ENCODE data around the gene FMN1.

Gene FMN1

GRCh38 chr15:33188641-33189257, 5.8 kb downstream of the FMN1 start:
- TF ChIP-seq CEBPB (IDR thresholded peaks at IDR 0.05) (no peak), FOXM1 (IDR thresholded peaks at IDR 0.05; ENCODE audit: borderline replicate concordance, low read depth) (no peak), EP300 (IDR thresholded peaks at IDR 0.05; ENCODE audit: borderline replicate concordance) (no peak), TCF12 (IDR thresholded peaks at IDR 0.05; ENCODE audit: low read depth) (no peak), EGR1 (IDR thresholded peaks at IDR 0.05) (no peak), ZBTB7A (IDR thresholded peaks at IDR 0.05; ENCODE audit: low read depth) (no peak), MAX (IDR thresholded peaks at IDR 0.05) (no peak), RAD21 (IDR thresholded peaks at IDR 0.05; ENCODE audit: low read depth) (no peak), USF1 (IDR thresholded peaks at IDR 0.05) (no peak), TAF1 (IDR thresholded peaks at IDR 0.05; ENCODE audit: low read depth) (no peak)

GRCh38 chr15:33188159-33188558, 6.4 kb downstream of the FMN1 start:
- TF ChIP-seq CREB1 (IDR thresholded peaks at IDR 0.05; ENCODE audit: low read depth) (no peak), USF1 (IDR thresholded peaks at IDR 0.05) (no peak), EP300 (IDR thresholded peaks at IDR 0.05; ENCODE audit: borderline replicate concordance) (no peak), NFIC (IDR thresholded peaks at IDR 0.05) (no peak), YY1 (IDR thresholded peaks at IDR 0.05; ENCODE audit: low read depth) (no peak), TCF12 (IDR thresholded peaks at IDR 0.05; ENCODE audit: low read depth) (no peak), EGR1 (IDR thresholded peaks at IDR 0.05) (no peak), CEBPB (IDR thresholded peaks at IDR 0.05) (no peak), REST (IDR thresholded peaks at IDR 0.05; ENCODE audit: low read depth) (no peak), MAX (IDR thresholded peaks at IDR 0.05) (no peak), RAD21 (IDR thresholded peaks at IDR 0.05; ENCODE audit: low read depth) (no peak), TAF1 (IDR thresholded peaks at IDR 0.05; ENCODE audit: low read depth) (no peak), TEAD4 (IDR thresholded peaks at IDR 0.05) (no peak), FOXM1 (IDR thresholded peaks at IDR 0.05; ENCODE audit: borderline replicate concordance, low read depth) (no peak), ZBTB7A (IDR thresholded peaks at IDR 0.05; ENCODE audit: low read depth) (no peak)

GRCh38 chr15:33183334-33183733, 11.2 kb downstream of the FMN1 start:
- no peak for TF ChIP-seq CREB1 (IDR thresholded peaks at IDR 0.05; ENCODE audit: low read depth)
- no peak for TF ChIP-seq EGR1 (IDR thresholded peaks at IDR 0.05)
- no peak for TF ChIP-seq FOXM1 (IDR thresholded peaks at IDR 0.05; ENCODE audit: borderline replicate concordance, low read depth)
- no peak for TF ChIP-seq CEBPB (IDR thresholded peaks at IDR 0.05)
- no peak for TF ChIP-seq ZBTB7A (IDR thresholded peaks at IDR 0.05; ENCODE audit: low read depth)
- TF ChIP-seq EP300 (IDR thresholded peaks at IDR 0.05; ENCODE audit: borderline replicate concordance) = no peak
- TF ChIP-seq TEAD4 (IDR thresholded peaks at IDR 0.05) = no peak
- no peak for TF ChIP-seq TCF12 (IDR thresholded peaks at IDR 0.05; ENCODE audit: low read depth)
- TF ChIP-seq MAX (IDR thresholded peaks at IDR 0.05) = no peak
- TF ChIP-seq YY1 (IDR thresholded peaks at IDR 0.05; ENCODE audit: low read depth) = no peak
- no peak for TF ChIP-seq USF1 (IDR thresholded peaks at IDR 0.05)
- no peak for TF ChIP-seq RAD21 (IDR thresholded peaks at IDR 0.05; ENCODE audit: low read depth)
- no peak for TF ChIP-seq TAF1 (IDR thresholded peaks at IDR 0.05; ENCODE audit: low read depth)
- TF ChIP-seq NFIC (IDR thresholded peaks at IDR 0.05) = no peak
- no peak for TF ChIP-seq REST (IDR thresholded peaks at IDR 0.05; ENCODE audit: low read depth)

GRCh38 chr15:33182926-33183325, 11.6 kb downstream of the FMN1 start:
- TF ChIP-seq CREB1 (IDR thresholded peaks at IDR 0.05; ENCODE audit: low read depth) = no peak
- no peak for TF ChIP-seq REST (IDR thresholded peaks at IDR 0.05; ENCODE audit: low read depth)
- TF ChIP-seq RAD21 (IDR thresholded peaks at IDR 0.05; ENCODE audit: low read depth) = no peak
- TF ChIP-seq NFIC (IDR thresholded peaks at IDR 0.05) = no peak
- TF ChIP-seq CEBPB (IDR thresholded peaks at IDR 0.05) = no peak
- TF ChIP-seq TEAD4 (IDR thresholded peaks at IDR 0.05) = no peak
- no peak for TF ChIP-seq YY1 (IDR thresholded peaks at IDR 0.05; ENCODE audit: low read depth)
- no peak for TF ChIP-seq ZBTB7A (IDR thresholded peaks at IDR 0.05; ENCODE audit: low read depth)

Data from Ishikawa (cell line).